Activated naive CD8-positive, alpha-beta T cell treated with anti-CD3 and anti-CD28 coated beads, Interleukin-2, amount 10 ng/mL, durations not matched to agents 7 days and 5 days (primary cell): Measurements from ENCODE around the gene EPN1. TPM values are rescaled to one million over a fixed set of nuclear protein-coding genes. Genes with fewer than 3 reads are reported as not detected.

Source experiments
- ATAC-seq: fragments of 150-1000 bp; cut with Tn5 transposase; one replicate; pipeline ENCODE4 v1.10.0; 2021; ENCODE audit warnings: low read depth, moderate library complexity
- POLR2A ChIA-PET: fragments of 350-600 bp; sonication (Branson Sonifier 250); formaldehyde crosslinking; loops from one replicate; lab custom pipeline; 2021; ENCODE audit warnings: antibody characterized with exemption; lab: Charles Lee
- DNase-seq: peaks from one replicate; pipeline ENCODE4 v3.0.0; 2021
- H3K27ac Mint-ChIP-seq: one replicate; pipeline ENCODE4 v1.8.0; 2022; ENCODE audit warnings: mild to moderate bottlenecking, mixed read lengths
- H3K27me3 Mint-ChIP-seq: one replicate; pipeline ENCODE4 v1.8.0; 2022; ENCODE audit warnings: mild to moderate bottlenecking, moderate library complexity, mixed read lengths
- H3K36me3 Mint-ChIP-seq: one replicate; pipeline ENCODE4 v1.8.0; 2021; ENCODE audit warnings: mild to moderate bottlenecking, mixed read lengths
- H3K4me1 Mint-ChIP-seq: one replicate; pipeline ENCODE4 v1.8.0; 2021; ENCODE audit warnings: mixed read lengths
- H3K4me3 Mint-ChIP-seq: one replicate; pipeline ENCODE4 v1.8.0; 2022; ENCODE audit warnings: mild to moderate bottlenecking, moderate library complexity, mixed read lengths
- H3K9me3 Mint-ChIP-seq: one replicate; pipeline ENCODE4 v1.8.0; 2021; ENCODE audit warnings: mixed read lengths
- total RNA-seq, 2 experiments: library from RNA; stranded (reverse); gene quantifications; one replicate each; pipeline ENCODE4 v1.2.3, GENCODE V29; 2021

Gene EPN1
- 10 to 100 TPM; 55.3 to 58.2 TPM for total RNA-seq

GRCh38 chr19:55674841-55675660 is at the start of gene EPN1:
TSS of gene EPN1 (plus strand) at chr19:55675226. CDS start at chr19:55678628, 3,402 bp downstream.
- POLR2A ChIA-PET = no interaction called here
- no peaks in the 10 kb centered on the region for H3K27me3 Mint-ChIP-seq
- DNase-seq (peak; percentile 96), ATAC-seq (peak; percentile 93)
- H3K36me3 Mint-ChIP-seq = peaks cover 13% of the 10 kb centered on the region
- H3K4me3 Mint-ChIP-seq = peak within 1 kb of the TSS; percentile 99
- peak within 1 kb of the TSS; percentile 97 for H3K27ac Mint-ChIP-seq
- H3K9me3 Mint-ChIP-seq = no peaks in the 10 kb centered on the region
- peaks cover 34% of the 10 kb centered on the region for H3K4me1 Mint-ChIP-seq

GRCh38 chr19:55626350-55626749 is 48.7 kb upstream of the EPN1 start:
- H3K9me3 Mint-ChIP-seq = peaks cover 1% of the 10 kb centered on the region
- peaks cover 22% of the 10 kb centered on the region for H3K27me3 Mint-ChIP-seq
- POLR2A ChIA-PET = interaction anchor here (1.2 to 4.3 kb wide), 4 partner anchors 17 to 150 kb away, joined by 5 to 49 read pairs (median 21); partner anchors contain the start of genes FIZ1, ZNF524, ZNF628 and ZNF865

GRCh38 chr19:55632463-55632834 is 42.6 kb upstream of the EPN1 start:
- no peak for DNase-seq
- Mint-ChIP-seq H3K4me1 (peaks cover 36% of the 10 kb centered on the region), H3K27ac (peak overlapping the region; percentile 5), H3K27me3 (peaks cover 23% of the 10 kb centered on the region), H3K4me3 (no peak overlapping the region), H3K9me3 (no peaks in the 10 kb centered on the region), H3K36me3 (peaks cover 13% of the 10 kb centered on the region)
- POLR2A ChIA-PET = interaction anchor here (0.6 to 2.0 kb wide), 8 partner anchors 10 to 657 kb away, joined by 3 to 7 read pairs (median 6); partner anchors contain the start of genes CCDC106 and ZNF581
- peak; percentile 40 for ATAC-seq

More at GRCh38 chr19:55626350-55626749, 48.7 kb upstream of the EPN1 start:
- peaks cover 37% of the 10 kb centered on the region for H3K4me1 Mint-ChIP-seq
- DNase-seq (no peak), ATAC-seq (peak; percentile 62)
- no peaks in the 10 kb centered on the region for H3K36me3 Mint-ChIP-seq
- H3K27ac Mint-ChIP-seq = peak overlapping the region; percentile 75
- peak overlapping the region; percentile 74 for H3K4me3 Mint-ChIP-seq

GRCh38 chr19:55633861-55634260 is 41.2 kb upstream of the EPN1 start:
- H3K4me3 Mint-ChIP-seq = no peak overlapping the region
- no peak for ATAC-seq

GRCh38 chr19:55635334-55635717 is 39.7 kb upstream of the EPN1 start:
- no peak for DNase-seq
- Mint-ChIP-seq H3K27me3 (peaks cover 7% of the 10 kb centered on the region), H3K36me3 (peaks cover 21% of the 10 kb centered on the region), H3K9me3 (no peaks in the 10 kb centered on the region), H3K4me3 (peak overlapping the region; percentile 100), H3K27ac (peak overlapping the region; percentile 100), H3K4me1 (peaks cover 43% of the 10 kb centered on the region)
- no peak for ATAC-seq
- POLR2A ChIA-PET = interaction anchor here (0.8 to 3.8 kb wide), 10 partner anchors 8 to 214 kb away, joined by 3 to 13 read pairs (median 7); partner anchors contain the start of genes CCDC106, FIZ1, ZNF581 and ZNF628

More at GRCh38 chr19:55633861-55634260, 41.2 kb upstream of the EPN1 start:
- DNase-seq = no peak
- H3K27ac Mint-ChIP-seq = peak overlapping the region; percentile 100
- H3K4me1 Mint-ChIP-seq = peaks cover 37% of the 10 kb centered on the region
- H3K9me3 Mint-ChIP-seq = no peaks in the 10 kb centered on the region
- POLR2A ChIA-PET = interaction anchor here (0.7 to 3.8 kb wide), 13 partner anchors 9 to 175 kb away, joined by 3 to 13 read pairs (median 7); partner anchors contain the start of genes CCDC106, ZNF581, ZNF628 and ZNF784
- peaks cover 12% of the 10 kb centered on the region for H3K27me3 Mint-ChIP-seq
- peaks cover 18% of the 10 kb centered on the region for H3K36me3 Mint-ChIP-seq

GRCh38 chr19:55635856-55636440 is 39.1 kb upstream of the EPN1 start:
- POLR2A ChIA-PET = interaction anchor here (0.9 to 3.8 kb wide), 4 partner anchors 11 to 160 kb away, joined by 4 to 13 read pairs (median 12); partner anchors contain the start of genes CCDC106, FIZ1, ZNF628 and ZNF784
- H3K9me3 Mint-ChIP-seq = no peaks in the 10 kb centered on the region
- H3K27me3 Mint-ChIP-seq = peaks cover 3% of the 10 kb centered on the region
- H3K4me3 Mint-ChIP-seq = peak overlapping the region; percentile 100
- peaks cover 21% of the 10 kb centered on the region for H3K36me3 Mint-ChIP-seq
- no peak for DNase-seq
- no peak for ATAC-seq
- H3K27ac Mint-ChIP-seq = peak overlapping the region; percentile 100
- peaks cover 45% of the 10 kb centered on the region for H3K4me1 Mint-ChIP-seq

- POLR2A ChIA-PET = interaction anchor here (0.9 to 3.8 kb wide), 4 partner anchors 11 to 38 kb away, joined by 3 to 13 read pairs (median 4); partner anchors contain the start of genes FIZ1, U2AF2 and ZNF784
- H3K4me3 Mint-ChIP-seq = peak overlapping the region; percentile 100
- ATAC-seq = no peak
Observed at GRCh38 chr19:55636723-55637122, 38.3 kb upstream of the EPN1 start.

GRCh38 chr19:55637534-55637933 is 37.5 kb upstream of the EPN1 start:
- no peak overlapping the region for H3K4me3 Mint-ChIP-seq
- H3K9me3 Mint-ChIP-seq = no peaks in the 10 kb centered on the region
- H3K27ac Mint-ChIP-seq = no peak overlapping the region
- no peaks in the 10 kb centered on the region for H3K27me3 Mint-ChIP-seq
- DNase-seq (no peak), ATAC-seq (no peak)
- peaks cover 41% of the 10 kb centered on the region for H3K4me1 Mint-ChIP-seq
- POLR2A ChIA-PET = interaction anchor here (0.7 to 3.8 kb wide), 5 partner anchors 10 to 1272 kb away, joined by 3 to 13 read pairs (median 3); partner anchors contain the start of genes LAIR1, U2AF2 and ZNF784
- H3K36me3 Mint-ChIP-seq = peaks cover 21% of the 10 kb centered on the region

More at GRCh38 chr19:55636723-55637122, 38.3 kb upstream of the EPN1 start:
- H3K27me3 Mint-ChIP-seq = no peaks in the 10 kb centered on the region
- no peaks in the 10 kb centered on the region for H3K9me3 Mint-ChIP-seq
- no peak for DNase-seq
- peak overlapping the region; percentile 100 for H3K27ac Mint-ChIP-seq
- H3K36me3 Mint-ChIP-seq = peaks cover 21% of the 10 kb centered on the region
- peaks cover 44% of the 10 kb centered on the region for H3K4me1 Mint-ChIP-seq

- peaks cover 48% of the 10 kb centered on the region for H3K4me1 Mint-ChIP-seq
- H3K4me3 Mint-ChIP-seq = peak overlapping the region; percentile 55
- DNase-seq (peak; percentile 64), ATAC-seq (peak; percentile 9)
- peak overlapping the region; percentile 83 for H3K27ac Mint-ChIP-seq
- H3K9me3 Mint-ChIP-seq = no peaks in the 10 kb centered on the region
- POLR2A ChIA-PET = interaction anchor here (0.7 to 1.8 kb wide), 6 partner anchors 16 to 1481 kb away, joined by 3 to 6 read pairs (median 4); partner anchors contain the start of genes U2AF2 and ZNF865
- no peaks in the 10 kb centered on the region for H3K27me3 Mint-ChIP-seq
- H3K36me3 Mint-ChIP-seq = peaks cover 22% of the 10 kb centered on the region
Observed at GRCh38 chr19:55638864-55639359, 36.1 kb upstream of the EPN1 start.

- Mint-ChIP-seq H3K27ac (peak overlapping the region; percentile 83), H3K4me3 (peak overlapping the region; percentile 71), H3K4me1 (peaks cover 48% of the 10 kb centered on the region), H3K9me3 (no peaks in the 10 kb centered on the region), H3K27me3 (no peaks in the 10 kb centered on the region), H3K36me3 (peaks cover 17% of the 10 kb centered on the region)
- POLR2A ChIA-PET = interaction anchor here (1.8 kb wide), 1 partner anchor 14 kb away, joined by 4 read pairs; the partner anchor contains the start of gene U2AF2
- ATAC-seq (peak; percentile 21), DNase-seq (peak; percentile 77)
Observed at GRCh38 chr19:55640043-55640576, 34.9 kb upstream of the EPN1 start.

- Mint-ChIP-seq H3K36me3 (peaks cover 19% of the 10 kb centered on the region), H3K4me1 (peaks cover 43% of the 10 kb centered on the region), H3K9me3 (no peaks in the 10 kb centered on the region), H3K27ac (peak within 1 kb of the TSS; percentile 97), H3K4me3 (peak within 1 kb of the TSS; percentile 97), H3K27me3 (no peaks in the 10 kb centered on the region)
- peak; percentile 80 for DNase-seq
- ATAC-seq = peak; percentile 35
- POLR2A ChIA-PET = no interaction called here
Observed at GRCh38 chr19:55640577-55641425, 34.2 kb upstream of the EPN1 start, which contains the start of gene ZNF580. TSS of gene ZNF580 (plus strand) at chr19:55641002. CDS start at chr19:55642509, 1,507 bp downstream.
